Body of pancreas (tissue), 4 donors: ENCODE data around the gene AGBL3. TPM values are rescaled to one million over a fixed set of nuclear protein-coding genes. Genes with fewer than 3 reads are reported as not detected.
A peak's percentile ranks its signal among the peaks of the same experiment; 100 is the strongest.

Source experiments
- ATAC-seq: fragments of 150-250 bp; one replicate; pipeline ENCODE4 v1.9.1; 2016
- DNase-seq, 4 donors: peaks; one replicate each; pipeline ENCODE4 v3.0.0-alpha.2; 2019
- H3K27ac ChIP-seq, 4 donors: fragments of 200-600 bp; sonication (generic); 1 replicate in 3 of 4; 2 replicates in 1 of 4; pipeline versions ENCODE4 v1.5.1 to v1.6.1; 2016 to 2019; ENCODE audit warnings: mild to moderate bottlenecking in 1 of 4, mixed read lengths in 1 of 4, moderate library complexity in 1 of 4
- H3K27me3 ChIP-seq, 2 donors: fragments of 200-600 bp; sonication (generic); one replicate each; pipeline ENCODE4 v1.6.0; 2016; ENCODE audit warnings: mild to moderate bottlenecking in 1 of 2
- H3K36me3 ChIP-seq, 2 donors: fragments of 200-600 bp; sonication (generic); replicated peaks in 1 of 2; 2 replicates each; pipeline ENCODE4 v1.5.1; 2016; ENCODE audit warnings: low read depth in 2 of 2; ENCODE audit not compliant: insufficient read depth in 1 of 2
- H3K4me1 ChIP-seq: fragments of 200-600 bp; sonication (generic); one replicate; pipeline ENCODE4 v1.6.0; 2016
- H3K4me3 ChIP-seq, 2 donors: fragments of 200-600 bp; sonication (generic); 1 replicate in 1 of 2; 2 replicates in 1 of 2; pipeline ENCODE4 v1.5.1; 2016 to 2019
- H3K9me3 ChIP-seq, 3 donors: fragments of 200-600 bp; sonication (generic); 1 replicate in 2 of 3; 2 replicates in 1 of 3; pipeline ENCODE4 v1.5.1; 2016
- CTCF ChIP-seq, 7 experiments: fragments of 450-650 bp in 4 of 7; fragments of 200-600 bp in 3 of 7; sonication (generic) in 3 of 7; IDR thresholded peaks; one replicate each; pipeline ENCODE4 v1.5.1; 2016 to 2019; ENCODE audit warnings: antibody characterized with exemption in 7 of 7
- POLR2A ChIP-seq, 3 donors: fragments of 450-650 bp; IDR thresholded peaks; one replicate each; pipeline ENCODE4 v1.6.1; 2016; ENCODE audit warnings: antibody characterized with exemption in 3 of 3, mild to moderate bottlenecking in 2 of 3
- WGBS, 2 donors: methylation state at CpG; one replicate each; pipeline ENCODE4 v1.1.5; 2017; 5-methylcytosine and 5-hydroxymethylcytosine counted together
- intact Hi-C: fragments of 100-400 bp; cut with DNase I; formaldehyde crosslinking; loops from one replicate; pipeline ENCODE4 v1.15.1; 2023
- total RNA-seq, 2 donors: library from RNA; depleted of rRNA; stranded (reverse); fragments of >200 nt; gene quantifications; one replicate each; pipeline ENCODE4 v1.1.0, GENCODE V29; 2016

Gene AGBL3
- total RNA-seq, 2 donors from 2014 or later = 0.33 to 2.6 TPM

GRCh38 chr7:135098391-135098790, 112.1 kb downstream of the AGBL3 start:
- H3K4me3 ChIP-seq = no peak overlapping the region
- H3K27ac ChIP-seq = no peak overlapping the region
- H3K9me3 ChIP-seq = no peaks in the 10 kb centered on the region
- intact Hi-C loops = no loop called here
- ATAC-seq (peak; percentile 35), DNase-seq (no peak)
- TF ChIP-seq CTCF (IDR thresholded peaks at IDR 0.05) = no peak
- no peaks in the 10 kb centered on the region for H3K4me1 ChIP-seq
- 21 to 28% methylated on average over 3 of the region's 3 CpGs for WGBS, 2 donors
- H3K27me3 ChIP-seq = no peaks in the 10 kb centered on the region
- no peaks in the 10 kb centered on the region for H3K36me3 ChIP-seq

DNA sequence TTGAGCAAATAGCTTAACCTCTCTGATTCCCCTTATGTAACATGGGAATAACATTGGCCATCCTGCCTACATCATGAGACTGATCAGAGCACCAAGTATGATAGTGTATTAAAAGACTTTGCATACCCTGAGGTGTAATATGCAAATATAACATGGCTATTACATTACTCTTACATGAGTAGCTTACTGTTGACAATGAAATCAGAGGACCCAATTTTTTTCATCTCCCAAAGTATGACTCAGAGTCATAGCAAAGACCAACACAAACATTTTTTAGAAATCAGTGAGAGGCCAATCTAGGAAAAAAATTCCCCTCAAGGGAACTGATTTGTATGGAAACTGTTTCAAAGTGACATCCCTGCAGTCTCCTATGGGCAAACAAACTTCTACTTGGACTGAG, 114.5 kb downstream of the AGBL3 start:
- H3K36me3 ChIP-seq = no peaks in the 10 kb centered on the region
- H3K27me3 ChIP-seq = no peaks in the 10 kb centered on the region
- H3K27ac ChIP-seq = no peak overlapping the region
- ATAC-seq = no peak
- no peaks in the 10 kb centered on the region for H3K4me1 ChIP-seq
- no peaks in the 10 kb centered on the region for H3K9me3 ChIP-seq
- intact Hi-C loops = no loop called here
- no peak overlapping the region for H3K4me3 ChIP-seq
- TF ChIP-seq CTCF (IDR thresholded peaks at IDR 0.05) = no peak
- TF ChIP-seq POLR2A (IDR thresholded peaks at IDR 0.05) = no peak
- no peak for DNase-seq

- no peaks in the 10 kb centered on the region for H3K27me3 ChIP-seq
- no peaks in the 10 kb centered on the region for H3K36me3 ChIP-seq
- ATAC-seq (no peak), DNase-seq (no peak)
- no peak overlapping the region for H3K27ac ChIP-seq
- H3K4me3 ChIP-seq = no peak overlapping the region
- TF ChIP-seq CTCF (IDR thresholded peaks at IDR 0.05) (no peak), POLR2A (IDR thresholded peaks at IDR 0.05) (no peak)
- H3K9me3 ChIP-seq = no peaks in the 10 kb centered on the region
- no peaks in the 10 kb centered on the region for H3K4me1 ChIP-seq
- intact Hi-C loops = no loop called here
Measured at GRCh38 chr7:135102372-135102771, 116.1 kb downstream of the AGBL3 start.

GRCh38 chr7:135109562-135109961, 123.3 kb downstream of the AGBL3 start:
- intact Hi-C loops = no loop called here
- Histone ChIP-seq H3K27me3 (no peaks in the 10 kb centered on the region), H3K4me3 (no peak overlapping the region), H3K4me1 (no peaks in the 10 kb centered on the region), H3K36me3 (no peaks in the 10 kb centered on the region), H3K27ac (no peak overlapping the region), H3K9me3 (no peaks in the 10 kb centered on the region)
- 67 to 88% methylated on average over 1 to 4 of the region's 4 CpGs for WGBS, 2 donors
- ATAC-seq (no peak), DNase-seq (no peak)
- no peak for TF ChIP-seq POLR2A (IDR thresholded peaks at IDR 0.05)
- TF ChIP-seq CTCF (IDR thresholded peaks at IDR 0.05) = no peak

DNA sequence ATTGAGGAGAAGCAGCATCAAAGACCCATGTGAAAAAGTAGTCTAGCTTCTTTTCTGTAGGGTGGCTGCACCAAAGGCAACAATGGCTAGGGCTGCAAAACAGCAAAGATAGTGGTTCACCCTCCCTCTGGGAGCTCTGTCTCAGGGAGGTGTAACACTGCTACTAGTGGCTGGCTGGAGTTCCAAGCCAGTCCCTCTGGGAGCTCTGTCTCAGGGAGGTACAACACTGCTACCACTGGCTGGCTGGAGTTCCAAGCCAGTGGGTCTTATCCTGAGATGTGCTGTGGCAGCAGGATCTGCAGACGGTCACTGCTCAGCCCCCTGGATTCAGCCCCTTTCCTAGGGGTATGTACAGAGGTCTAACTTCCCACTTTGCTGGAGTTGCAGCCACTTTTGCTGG, 123.7 kb downstream of the AGBL3 start:
- WGBS, 2 donors = 93% methylated on average over 1 of the region's 1 CpG; no CpG with 5 or more reads in 1 of the 2 donors
- ATAC-seq = no peak
- Histone ChIP-seq H3K27me3 (no peaks in the 10 kb centered on the region), H3K27ac (no peak overlapping the region), H3K9me3 (no peaks in the 10 kb centered on the region), H3K4me1 (no peaks in the 10 kb centered on the region), H3K36me3 (no peaks in the 10 kb centered on the region), H3K4me3 (no peak overlapping the region)
- no peak for DNase-seq
- intact Hi-C loops = no loop called here
- TF ChIP-seq POLR2A (IDR thresholded peaks at IDR 0.05) = no peak
- no peak for TF ChIP-seq CTCF (IDR thresholded peaks at IDR 0.05)
